ENCODE measurements around the gene ABCG1.

GRCh38 chr21:42169758-42170157 lies 49.2 kb upstream of the ABCG1 start:
- no peak for TF ChIP-seq POLR2A (IDR thresholded peaks at IDR 0.05; ENCODE audit: low read length)
- no peak for TF ChIP-seq GATA1 (IDR thresholded peaks at IDR 0.05; ENCODE audit: low read depth, low read length)
